IMR-90 (cell line): ENCODE data around the gene IKZF3. TPM values are rescaled to one million over a fixed set of nuclear protein-coding genes. Genes with fewer than 3 reads are reported as not detected.

Experiments used
- ATAC-seq: fragments of 200-7000 bp; cut with Tn5 transposase; 2 replicates; pipeline ENCODE4 v1.9.1; 2020; ENCODE audit warnings: low read depth, mild to moderate bottlenecking, moderate library complexity
- BruUV-seq: library from RNA; stranded (reverse); fragments of 400-500 nt; replicated peaks from 2 replicates; lab custom pipeline; 2021; lab: Mats Ljungman, UMichigan
- CTCF ChIA-PET: fragments of 300-600 bp; formaldehyde crosslinking; extraction: SDS; loops from one replicate; lab custom pipeline; 2021; ENCODE audit warnings: antibody characterized with exemption; lab: Yijun Ruan, JAX
- POLR2A ChIA-PET: fragments of 300-600 bp; sonication (Branson Sonifier 250); formaldehyde crosslinking; loops from one replicate; lab custom pipeline; 2022; ENCODE audit warnings: antibody characterized with exemption; ENCODE audit not compliant: unreplicated experiment; lab: Charles Lee
- DNase-seq: peaks from one replicate; pipeline ENCODE4 v3.0.0; 2013
- H2AFZ ChIP-seq: replicated peaks from 2 replicates; pipeline ENCODE3; 2013; ENCODE audit warnings: low read length, mild to moderate bottlenecking; ENCODE audit not compliant: poor library complexity
- H2AK5ac ChIP-seq: 2 replicates; pipeline ENCODE4 v1.6.1; 2013; ENCODE audit warnings: low read depth, low read length, inconsistent platforms
- H2AK9ac ChIP-seq: replicated peaks from 2 replicates; pipeline ENCODE3; 2013; ENCODE audit warnings: mild to moderate bottlenecking, low read depth, low read length, moderate library complexity; ENCODE audit not compliant: poor library complexity
- H2BK120ac ChIP-seq: 2 replicates; pipeline ENCODE4 v1.6.1; 2013; ENCODE audit warnings: low read depth, low read length, inconsistent platforms
- H2BK15ac ChIP-seq: 3 replicates; pipeline ENCODE4 v1.6.1; 2013; ENCODE audit warnings: low read depth, low read length, inconsistent platforms
- H2BK20ac ChIP-seq: 2 replicates; pipeline ENCODE4 v1.6.1; 2013; ENCODE audit warnings: low read depth, mild to moderate bottlenecking, inconsistent platforms, low read length, moderate library complexity
- H2BK5ac ChIP-seq: 2 replicates; pipeline ENCODE4 v1.6.1; 2013; ENCODE audit warnings: mild to moderate bottlenecking, low read depth, low read length, inconsistent platforms; ENCODE audit not compliant: poor library complexity, severe bottlenecking
- H3K14ac ChIP-seq: replicated peaks from 2 replicates; pipeline ENCODE4 v1.6.1; 2013; ENCODE audit warnings: low read depth, low read length, inconsistent platforms
- H3K18ac ChIP-seq: 2 replicates; pipeline ENCODE4 v1.6.1; 2013; ENCODE audit warnings: low read depth, low read length, control low read depth
- H3K23ac ChIP-seq: 2 replicates; pipeline ENCODE4 v1.6.1; 2013; ENCODE audit warnings: low read depth, low read length, inconsistent platforms
- H3K27ac ChIP-seq: 2 replicates; pipeline ENCODE4 v1.5.1; 2013; ENCODE audit warnings: mild to moderate bottlenecking, control low read depth, low read length; ENCODE audit not compliant: insufficient read depth
- H3K27me3 ChIP-seq: 2 replicates; pipeline ENCODE4 v1.6.1; 2013; ENCODE audit warnings: low read length; ENCODE audit not compliant: control insufficient read depth, insufficient read depth
- H3K36me3 ChIP-seq: 2 replicates; pipeline ENCODE4 v1.6.1; 2013; ENCODE audit warnings: low read length, mixed read lengths; ENCODE audit not compliant: control insufficient read depth, insufficient read depth
- H3K4ac ChIP-seq: 2 replicates; pipeline ENCODE4 v1.6.1; 2013; ENCODE audit warnings: low read depth, low read length, inconsistent platforms
- H3K4me1 ChIP-seq: 2 replicates; pipeline ENCODE4 v1.6.1; 2013; ENCODE audit warnings: low read length, mixed read lengths; ENCODE audit not compliant: control insufficient read depth, insufficient read depth
- H3K4me2 ChIP-seq: 2 replicates; pipeline ENCODE4 v1.6.1; 2013; ENCODE audit warnings: low read depth, mild to moderate bottlenecking, control low read depth, low read length, moderate library complexity
- H3K4me3 ChIP-seq: 2 replicates; pipeline ENCODE4 v1.5.1; 2013; ENCODE audit warnings: low read depth, mild to moderate bottlenecking, control low read depth, low read length, moderate library complexity; ENCODE audit not compliant: insufficient read depth
- H3K56ac ChIP-seq: 2 replicates; pipeline ENCODE4 v1.6.1; 2013; ENCODE audit warnings: low read length, inconsistent platforms; ENCODE audit not compliant: insufficient read depth; ENCODE audit errors: extremely low read depth
- H3K79me1 ChIP-seq, 2 experiments: 2 replicates each; pipeline ENCODE4 v1.6.1; 2013; ENCODE audit warnings: low read length in 2 of 2, inconsistent platforms in 1 of 2, low read depth in 1 of 2
- H3K9ac ChIP-seq: 2 replicates; pipeline ENCODE4 v1.6.1; 2013; ENCODE audit warnings: low read depth, low read length, control low read depth
- H3K9me1 ChIP-seq: 2 replicates; pipeline ENCODE4 v1.6.1; 2013; ENCODE audit warnings: low read length, inconsistent platforms; ENCODE audit not compliant: insufficient read depth
- H3K9me3 ChIP-seq: 2 replicates; pipeline ENCODE4 v1.6.1; 2013; ENCODE audit warnings: low read length; ENCODE audit not compliant: control insufficient read depth, insufficient read depth
- H4K20me1 ChIP-seq: 2 replicates; pipeline ENCODE4 v1.6.1; 2013; ENCODE audit warnings: low read length, inconsistent platforms; ENCODE audit not compliant: insufficient read depth
- H4K5ac ChIP-seq: 2 replicates; pipeline ENCODE4 v1.6.1; 2013; ENCODE audit warnings: mild to moderate bottlenecking, low read depth, low read length, control low read depth
- H4K8ac ChIP-seq, 2 experiments: 2 replicates each; pipeline ENCODE4 v1.6.1; 2013; ENCODE audit warnings: low read depth in 2 of 2, low read length in 2 of 2, control low read depth in 1 of 2, inconsistent platforms in 1 of 2
- H4K91ac ChIP-seq: 2 replicates; pipeline ENCODE4 v1.6.1; 2013; ENCODE audit warnings: low read depth, low read length, inconsistent platforms; ENCODE audit not compliant: insufficient read depth
- BHLHE40 ChIP-seq: fragments of 150-350 bp; IDR thresholded peaks from 2 replicates; pipeline ENCODE4 v1.6.1; 2016; ENCODE audit warnings: mild to moderate bottlenecking, low read depth, low read length
- FOS ChIP-seq: fragments of 150-350 bp; IDR thresholded peaks from 2 replicates; pipeline ENCODE4 v1.6.1; 2016; ENCODE audit warnings: low read depth, low read length
- MAFK ChIP-seq: IDR thresholded peaks from 2 replicates; pipeline ENCODE4 v1.6.1; 2012; ENCODE audit warnings: low read depth, low read length, improper control_type of control experiment
- MXI1 ChIP-seq: IDR thresholded peaks from 2 replicates; pipeline ENCODE4 v1.6.1; 2012; ENCODE audit warnings: low read depth, mild to moderate bottlenecking, low read length, moderate library complexity, borderline replicate concordance
- NFE2L2 ChIP-seq: fragments of 150-350 bp; IDR thresholded peaks from 2 replicates; pipeline ENCODE4 v1.6.1; 2016; ENCODE audit warnings: low read depth, mild to moderate bottlenecking, low read length
- RAD21 ChIP-seq: IDR thresholded peaks from 2 replicates; pipeline ENCODE4 v1.6.1; 2012; ENCODE audit warnings: low read length, improper control_type of control experiment
- WGBS, 2 experiments: methylation state at CpG; one replicate each; pipeline versions ENCODE4 v1.1.5 to v1.1.7; 2013; ENCODE audit warnings: missing lambda C conversion rate in 2 of 2; ENCODE audit not compliant: insufficient read length in 1 of 2; ENCODE audit errors: extremely low coverage in 2 of 2; 5-methylcytosine and 5-hydroxymethylcytosine counted together
- dilution Hi-C: fragments of 300-500 bp; cut with HindIII; formaldehyde crosslinking; loops from one replicate; pipeline ENCODE4 v1.14.3; 2018; ENCODE audit warnings: low sequenced_read_pairs; ENCODE audit not compliant: unreplicated experiment
- in situ Hi-C: fragments of 300-500 bp; cut with MboI; formaldehyde crosslinking; loops from 3 replicates; pipeline ENCODE4 v1.14.3; 2019; ENCODE audit warnings: low sequenced_read_pairs, inconsistent platforms, mixed read lengths
- intact Hi-C: fragments of 100-400 bp; cut with micrococcal nuclease; formaldehyde crosslinking; loops from 2 replicates; pipeline ENCODE4 v1.10.0; 2022
- polyA plus RNA-seq, 3 experiments: library from polyadenylated mRNA; depleted of rRNA; stranded (reverse); fragments of >200 nt; gene quantifications; 2 replicates each; pipeline ENCODE4 v1.2.3, GENCODE V29; 2012; ENCODE audit warnings: low replicate concordance in 1 of 3
- total RNA-seq: library from RNA; depleted of rRNA; stranded (reverse); fragments of >200 nt; gene quantifications from 2 replicates; pipeline ENCODE4 v1.2.3, GENCODE V29; 2012
- TF ChIP-seq, protein P1 (sequence below): conservative IDR thresholded peaks from 2 replicates; pipeline ENCODE4 v1.5.1; 2012; ENCODE audit warnings: mild to moderate bottlenecking, low read depth, low read length, improper control_type of control experiment
- TF ChIP-seq, protein P2 (sequence below): fragments of 150-350 bp; IDR thresholded peaks from 2 replicates; pipeline ENCODE4 v1.6.1; 2016; ENCODE audit warnings: low read depth, mild to moderate bottlenecking, low read length, moderate library complexity, borderline replicate concordance

IKZF3 gene
- total and polyA plus RNA-seq, 2 of the 4 experiments (the other 2 are of a cell fraction), result not detected

DNA sequence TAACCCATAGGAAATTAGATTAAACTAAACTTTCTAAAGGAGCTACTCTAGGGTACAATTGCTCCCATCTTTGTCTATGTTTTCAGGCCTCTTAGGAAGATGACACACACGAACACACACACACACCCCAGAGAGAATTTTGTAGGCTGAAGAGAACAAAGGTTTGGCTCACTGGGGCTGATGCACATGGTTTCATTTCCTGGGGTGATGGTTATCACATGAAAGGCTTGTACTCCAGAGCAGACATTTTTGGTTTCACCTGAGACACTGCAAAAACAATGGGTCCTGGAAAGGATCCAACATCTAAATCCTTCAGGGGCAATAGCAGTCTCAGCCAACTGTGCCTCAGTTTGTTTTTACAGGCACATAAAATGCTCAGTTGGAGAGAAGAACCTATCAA is 63.6 kb downstream of the IKZF3 start:
- ChIA-PET CTCF (no interaction called here), POLR2A (no interaction called here)
- Histone ChIP-seq H4K91ac (no peak overlapping the region), H3K9me1 (no peaks in the 10 kb centered on the region), H3K4me3 (no peak overlapping the region), H4K8ac (no peak overlapping the region), H3K79me1 (no peaks in the 10 kb centered on the region), H3K27me3 (peaks cover 17% of the 10 kb centered on the region), H3K14ac (no peak overlapping the region), H2BK120ac (no peak overlapping the region), H3K36me3 (no peaks in the 10 kb centered on the region), H3K4me2 (no peak overlapping the region), H4K20me1 (no peaks in the 10 kb centered on the region), H3K4me1 (no peaks in the 10 kb centered on the region), H3K9ac (no peak overlapping the region), H2BK5ac (no peak overlapping the region), H2AK5ac (no peak overlapping the region), H3K27ac (no peak overlapping the region), H3K56ac (no peak overlapping the region), H3K4ac (no peak overlapping the region), H2BK15ac (no peak overlapping the region), H2AFZ (no peak overlapping the region), H2BK20ac (no peak overlapping the region), H4K5ac (no peak overlapping the region), H3K9me3 (no peaks in the 10 kb centered on the region), H3K18ac (no peak overlapping the region), H3K23ac (no peak overlapping the region), H2AK9ac (no peak overlapping the region)
- no peak for ATAC-seq
- intact Hi-C loops, result no loop called here
- no CpG with 5 or more reads among the region's 1 CpG for WGBS, 2 experiments
- no peak for TF ChIP-seq NFE2L2
- TF ChIP-seq, protein P1, sequence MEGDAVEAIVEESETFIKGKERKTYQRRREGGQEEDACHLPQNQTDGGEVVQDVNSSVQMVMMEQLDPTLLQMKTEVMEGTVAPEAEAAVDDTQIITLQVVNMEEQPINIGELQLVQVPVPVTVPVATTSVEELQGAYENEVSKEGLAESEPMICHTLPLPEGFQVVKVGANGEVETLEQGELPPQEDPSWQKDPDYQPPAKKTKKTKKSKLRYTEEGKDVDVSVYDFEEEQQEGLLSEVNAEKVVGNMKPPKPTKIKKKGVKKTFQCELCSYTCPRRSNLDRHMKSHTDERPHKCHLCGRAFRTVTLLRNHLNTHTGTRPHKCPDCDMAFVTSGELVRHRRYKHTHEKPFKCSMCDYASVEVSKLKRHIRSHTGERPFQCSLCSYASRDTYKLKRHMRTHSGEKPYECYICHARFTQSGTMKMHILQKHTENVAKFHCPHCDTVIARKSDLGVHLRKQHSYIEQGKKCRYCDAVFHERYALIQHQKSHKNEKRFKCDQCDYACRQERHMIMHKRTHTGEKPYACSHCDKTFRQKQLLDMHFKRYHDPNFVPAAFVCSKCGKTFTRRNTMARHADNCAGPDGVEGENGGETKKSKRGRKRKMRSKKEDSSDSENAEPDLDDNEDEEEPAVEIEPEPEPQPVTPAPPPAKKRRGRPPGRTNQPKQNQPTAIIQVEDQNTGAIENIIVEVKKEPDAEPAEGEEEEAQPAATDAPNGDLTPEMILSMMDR, result no peak
- no peak for TF ChIP-seq RAD21
- TF ChIP-seq MAFK, result no peak
- no peak for TF ChIP-seq MXI1
- TF ChIP-seq BHLHE40, result no peak
- TF ChIP-seq, protein P2, sequence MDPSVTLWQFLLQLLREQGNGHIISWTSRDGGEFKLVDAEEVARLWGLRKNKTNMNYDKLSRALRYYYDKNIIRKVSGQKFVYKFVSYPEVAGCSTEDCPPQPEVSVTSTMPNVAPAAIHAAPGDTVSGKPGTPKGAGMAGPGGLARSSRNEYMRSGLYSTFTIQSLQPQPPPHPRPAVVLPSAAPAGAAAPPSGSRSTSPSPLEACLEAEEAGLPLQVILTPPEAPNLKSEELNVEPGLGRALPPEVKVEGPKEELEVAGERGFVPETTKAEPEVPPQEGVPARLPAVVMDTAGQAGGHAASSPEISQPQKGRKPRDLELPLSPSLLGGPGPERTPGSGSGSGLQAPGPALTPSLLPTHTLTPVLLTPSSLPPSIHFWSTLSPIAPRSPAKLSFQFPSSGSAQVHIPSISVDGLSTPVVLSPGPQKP, result no peak
- TF ChIP-seq FOS, result no peak
- dilution Hi-C loops, result no loop called here
- DNase-seq, result no peak
- in situ Hi-C loops, result no loop called here
- BruUV-seq, result no TSS peak
